Amygdala (tissue), 56 donors: ENCODE data around the gene LDLRAD4.

Experiments
- DNase-seq, 56 donors: peaks; one replicate each; lab custom pipeline; 2025; lab: John Stamatoyannopoulos, UW

The LDLRAD4 gene

DNA sequence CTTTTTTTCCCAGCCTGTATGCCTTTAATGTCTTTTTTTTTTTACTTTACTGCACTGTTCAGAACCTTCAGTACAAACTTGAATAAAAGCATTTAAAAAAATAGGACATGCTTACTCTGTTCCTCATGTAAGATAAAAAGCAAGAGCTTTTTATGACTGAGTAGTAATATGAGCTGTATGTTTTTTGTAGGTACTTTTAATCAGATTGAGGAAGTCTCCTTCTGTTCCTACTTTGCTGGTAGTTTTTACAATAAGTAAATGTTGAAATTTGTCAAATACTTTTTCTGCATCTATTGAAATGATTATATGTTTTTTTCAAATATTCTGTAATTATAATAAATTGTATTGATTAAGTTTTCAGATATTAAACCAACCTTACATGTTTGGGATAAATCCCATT is 318.0 kb downstream of the LDLRAD4 start:
- DNase-seq, result no peak

DNA sequence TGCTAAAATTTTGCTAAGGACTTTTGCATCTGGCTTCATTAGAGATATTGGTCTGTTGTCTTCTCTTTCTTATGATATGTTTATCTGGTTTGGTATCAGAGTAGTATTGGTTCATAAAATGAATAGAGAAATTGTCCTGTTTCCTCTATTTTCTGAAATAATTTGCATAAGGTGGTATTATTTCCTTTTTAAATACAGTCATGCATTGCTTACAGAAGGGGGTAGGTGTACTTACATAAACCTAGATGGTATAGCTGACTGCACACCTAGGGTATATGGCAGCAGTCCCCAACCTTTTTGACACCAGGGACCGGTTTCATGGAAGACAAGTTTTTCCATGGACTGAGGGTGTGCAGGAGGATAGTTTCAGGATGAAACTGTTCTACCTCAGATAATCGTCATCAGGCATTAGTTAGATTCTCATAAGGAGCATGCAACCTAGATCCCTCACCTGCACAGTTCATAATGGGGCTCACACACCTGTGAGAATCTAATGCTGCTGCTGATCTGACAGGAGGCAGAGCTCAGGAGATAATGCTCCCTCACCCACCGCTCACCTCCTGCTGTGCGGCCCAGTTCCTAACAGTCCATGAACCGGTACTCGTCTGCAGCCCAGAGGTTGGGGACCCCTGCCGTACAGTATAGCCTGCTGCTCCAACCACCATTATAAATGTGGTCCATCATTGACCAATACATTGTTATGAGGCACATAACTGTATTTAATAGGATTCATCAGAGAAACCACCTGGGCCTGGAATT is 318.6 kb downstream of the LDLRAD4 start:
- DNase-seq, result no peak

DNA sequence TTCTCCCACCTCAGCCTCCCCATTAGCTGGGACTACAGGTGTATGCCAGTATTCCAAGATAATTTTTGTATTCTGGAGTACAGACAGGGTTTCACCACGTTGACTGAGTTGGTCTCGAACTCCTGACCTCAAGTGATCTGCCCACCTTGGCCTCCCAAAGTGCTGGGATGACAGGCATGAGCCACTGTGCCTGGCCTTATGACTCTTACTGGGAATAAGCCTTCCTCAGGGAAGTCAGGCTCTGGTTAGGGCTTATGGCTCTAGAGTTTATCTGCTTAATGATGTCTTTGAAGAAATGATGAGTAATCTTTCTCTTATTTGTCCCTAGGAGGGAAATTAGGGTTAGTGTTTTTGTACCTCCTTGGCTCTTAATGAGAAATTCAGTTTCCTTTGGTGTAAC is 320.1 kb downstream of the LDLRAD4 start:
- no peak for DNase-seq

DNA sequence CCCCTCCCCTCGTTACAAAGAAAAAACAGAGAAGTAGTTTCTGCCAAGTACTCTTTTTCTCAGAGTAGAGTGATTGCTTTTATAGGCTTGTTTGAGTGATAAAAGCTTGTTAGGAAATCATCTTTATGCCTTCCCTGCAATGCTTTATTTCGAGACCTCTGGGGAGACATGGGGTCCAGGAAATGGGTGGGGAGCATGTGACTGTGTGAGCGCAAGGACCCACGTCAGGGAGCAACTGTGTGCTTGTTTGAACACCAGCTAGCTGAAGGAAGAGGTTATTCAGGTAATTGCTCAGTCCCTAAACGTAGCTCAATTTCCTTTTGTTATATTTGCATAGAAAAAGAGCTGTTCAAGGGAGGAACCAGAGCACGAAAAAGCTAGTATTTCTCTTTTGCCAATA is 320.5 kb downstream of the LDLRAD4 start:
- DNase-seq, result no peak

DNA sequence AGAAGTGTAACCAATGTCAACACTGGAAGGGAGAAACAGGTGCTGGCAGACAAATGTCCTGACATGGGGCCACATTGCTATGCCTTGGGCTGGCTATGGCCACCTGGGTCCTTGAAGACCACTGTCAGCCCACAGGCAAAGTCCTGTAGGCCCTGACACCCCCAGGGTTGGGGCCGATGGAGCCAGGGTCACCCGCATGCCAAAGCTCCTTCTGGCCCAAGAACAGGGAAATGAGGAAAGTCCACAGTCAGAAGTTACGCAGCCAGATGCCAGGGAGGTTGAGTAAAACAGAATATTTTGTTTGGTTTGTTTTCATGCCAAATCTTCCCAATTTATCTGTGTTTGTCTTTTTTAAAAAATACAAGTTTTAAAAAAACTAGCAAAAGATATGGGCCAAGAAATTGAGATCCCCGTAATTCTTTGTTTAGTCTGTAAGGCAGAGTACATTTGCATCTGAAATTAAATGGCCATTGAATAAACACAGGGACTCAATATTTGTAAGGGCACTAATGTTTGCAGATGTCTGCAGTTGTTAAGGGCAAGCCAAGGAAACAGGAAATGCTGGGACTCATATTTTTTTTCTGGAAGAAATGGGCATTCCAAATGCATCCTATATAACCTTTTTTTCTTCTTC is 321.4 kb downstream of the LDLRAD4 start:
- DNase-seq, result no peak

DNA sequence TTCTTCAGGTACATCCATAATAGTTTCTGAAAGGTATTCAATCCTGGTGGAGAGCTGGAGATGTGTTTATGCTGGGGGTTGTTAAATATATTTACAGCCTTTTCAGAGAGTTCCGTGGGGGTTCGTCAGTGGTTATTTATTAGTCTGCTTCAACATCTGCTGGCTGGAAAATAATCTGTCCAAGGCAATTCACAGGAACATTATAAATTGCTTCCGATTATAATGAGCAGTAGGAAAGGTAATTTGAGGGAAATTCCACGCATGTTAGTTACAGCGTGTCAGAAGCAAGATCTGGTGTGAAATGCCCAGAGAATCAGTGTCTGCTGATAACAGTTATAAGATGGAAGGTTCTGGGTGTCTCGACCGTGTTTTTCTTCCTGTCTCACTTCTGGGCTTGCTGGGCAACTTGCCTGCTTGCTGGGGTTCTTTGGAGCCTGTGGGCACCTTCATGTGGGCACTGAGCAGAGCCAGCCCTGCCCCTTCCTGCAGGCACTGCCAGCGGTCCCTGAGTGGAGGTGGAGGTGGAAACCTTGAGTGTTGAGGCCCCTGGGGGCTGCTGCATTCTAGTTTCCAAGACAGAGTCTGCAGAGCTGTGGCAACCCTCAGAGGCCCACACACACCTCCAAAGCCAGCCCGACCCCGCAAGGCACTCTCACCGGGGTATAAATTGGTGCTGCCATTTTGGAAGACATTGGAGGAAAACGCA is 322.1 kb downstream of the LDLRAD4 start:
- DNase-seq, result no peak

DNA sequence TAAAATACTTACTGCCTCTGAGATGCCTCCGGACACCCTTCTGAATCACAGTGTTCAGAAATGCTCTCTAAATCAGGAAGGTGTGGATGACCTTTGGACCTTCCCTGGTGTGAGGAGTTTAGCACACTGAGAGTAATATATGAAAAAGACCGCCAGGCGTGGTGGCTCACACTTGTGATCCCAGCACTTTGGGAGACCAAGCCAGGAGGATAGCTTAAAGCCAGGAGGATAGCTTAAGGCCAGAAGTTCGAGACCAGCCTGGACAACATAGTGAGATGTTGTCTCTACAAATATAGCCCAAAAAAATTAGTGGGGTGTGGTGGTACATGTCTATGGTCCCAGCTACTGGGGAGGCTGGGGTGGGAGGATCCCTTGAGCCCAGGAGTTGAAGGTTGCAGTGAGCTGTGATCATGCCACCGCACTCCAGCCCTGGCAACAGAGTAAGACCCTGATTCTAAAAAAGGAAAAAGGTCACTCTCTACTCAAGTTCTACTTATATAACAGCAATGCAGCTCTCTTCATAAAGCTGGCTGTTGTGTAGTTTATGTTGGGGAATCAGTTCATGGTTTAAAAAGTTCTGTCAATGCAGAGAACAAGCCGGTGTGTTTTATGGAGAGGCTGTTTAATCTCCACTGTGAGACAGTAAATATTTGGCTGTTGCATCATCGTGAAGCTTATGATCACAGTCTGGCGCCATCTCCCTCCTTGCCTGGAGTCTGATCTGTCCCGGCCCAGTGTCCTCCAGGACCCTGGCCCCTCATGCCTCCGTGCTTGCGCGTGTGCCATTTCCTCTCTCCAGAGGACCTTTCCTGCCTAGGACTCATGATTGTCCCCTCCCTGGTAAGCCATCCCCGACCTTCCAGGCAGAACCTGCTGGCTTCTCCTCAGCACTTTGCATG is 323.3 kb downstream of the LDLRAD4 start:
- DNase-seq, result no peak

DNA sequence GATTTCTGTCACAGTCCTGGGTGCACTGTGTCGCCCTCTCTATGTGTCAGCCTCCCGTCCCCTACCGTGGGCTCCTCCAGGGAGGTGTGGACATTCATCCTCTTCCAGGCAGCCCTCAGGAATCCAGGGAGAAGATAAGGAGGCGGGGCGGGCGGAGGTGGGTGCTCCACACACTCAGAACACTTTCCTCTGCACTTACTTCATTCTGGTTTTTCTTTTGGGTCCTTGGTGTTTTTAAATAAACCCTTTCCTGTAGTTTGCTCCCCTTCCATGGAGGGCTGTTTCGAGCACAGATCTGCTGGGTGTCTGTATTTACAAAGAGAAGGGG is 323.9 kb downstream of the LDLRAD4 start:
- DNase-seq, result no peak

DNA sequence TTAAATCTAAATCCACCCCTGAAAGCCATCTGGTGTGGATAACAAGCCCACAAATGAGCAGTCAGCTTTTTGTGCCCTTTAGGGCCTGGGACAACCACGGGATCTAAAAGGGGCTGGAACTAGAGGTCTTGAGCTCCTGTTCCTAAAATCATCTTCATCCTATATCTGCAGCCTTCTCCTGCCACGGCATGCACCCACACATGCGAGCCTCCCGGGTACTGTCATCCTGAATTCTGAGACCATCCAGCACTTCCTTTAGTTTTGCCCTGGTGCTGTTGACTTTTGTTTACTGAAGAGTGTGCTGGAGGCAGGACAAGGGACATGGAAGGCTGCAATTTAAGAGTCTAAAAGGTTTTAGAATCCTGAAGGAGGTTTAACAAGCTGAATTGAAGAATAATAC is 324.6 kb downstream of the LDLRAD4 start:
- DNase-seq, result no peak

DNA sequence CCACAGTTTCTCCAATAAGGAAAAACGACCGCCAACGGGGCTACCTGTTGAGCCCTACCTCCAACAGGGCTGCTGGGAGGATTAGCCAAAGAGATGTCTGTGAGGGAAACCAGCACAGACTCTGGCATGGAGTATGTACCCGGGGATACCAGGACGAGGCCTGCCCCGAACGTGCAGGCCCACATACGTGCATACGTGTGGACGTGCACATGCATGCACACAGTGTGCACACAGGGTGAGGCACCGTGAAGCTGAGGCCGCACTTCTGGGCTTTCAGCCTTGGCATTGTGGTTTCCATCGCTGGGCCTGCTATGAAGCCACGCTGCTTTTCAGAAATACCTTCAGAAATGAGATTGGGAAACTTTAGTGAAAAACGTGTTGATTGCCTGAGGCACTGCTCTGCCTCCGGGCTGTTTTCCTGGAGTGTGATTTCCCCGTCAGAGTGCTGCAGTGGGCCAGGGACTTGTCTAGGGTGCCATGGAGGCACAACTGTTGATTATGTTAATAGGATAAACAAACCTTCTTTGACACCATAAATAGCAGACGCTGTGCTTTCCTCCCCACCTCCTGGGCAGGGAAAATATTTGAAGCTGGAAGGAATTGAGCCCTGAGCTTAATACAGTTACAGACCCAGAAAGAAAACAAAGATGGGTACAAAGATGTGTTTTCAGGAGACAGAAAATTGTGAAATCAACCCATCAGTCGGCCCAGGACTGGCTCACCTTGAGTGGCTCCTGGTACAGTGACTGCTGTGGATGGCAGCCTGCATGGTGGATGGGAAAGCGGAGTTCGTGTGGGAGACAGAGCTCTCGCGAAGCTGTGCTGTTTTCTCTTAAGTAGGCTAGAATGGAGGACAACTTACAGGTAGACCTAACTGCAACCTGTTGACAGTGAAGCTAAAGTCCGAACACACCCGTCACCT is 325.5 kb downstream of the LDLRAD4 start:
- DNase-seq, result no peak

DNA sequence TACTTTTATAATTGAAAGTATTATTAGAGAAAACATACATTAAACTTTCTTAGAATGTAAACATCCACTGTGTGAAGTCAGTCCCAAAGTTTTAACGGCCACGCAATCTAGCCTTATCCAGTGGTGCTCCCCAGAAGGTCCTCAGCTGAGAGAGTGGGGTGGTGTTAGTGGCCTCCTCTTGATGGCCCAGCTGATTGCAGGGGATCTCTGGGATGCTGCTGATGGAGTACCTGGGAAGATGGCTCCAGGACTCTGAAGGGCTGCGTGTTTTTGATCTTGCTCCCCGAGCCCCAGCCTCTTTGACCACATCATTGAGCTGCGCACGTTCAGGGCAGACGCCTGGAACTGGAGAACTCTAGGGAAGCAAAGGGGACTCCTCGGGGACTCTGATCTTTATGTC is 326.4 kb downstream of the LDLRAD4 start:
- DNase-seq, result no peak

DNA sequence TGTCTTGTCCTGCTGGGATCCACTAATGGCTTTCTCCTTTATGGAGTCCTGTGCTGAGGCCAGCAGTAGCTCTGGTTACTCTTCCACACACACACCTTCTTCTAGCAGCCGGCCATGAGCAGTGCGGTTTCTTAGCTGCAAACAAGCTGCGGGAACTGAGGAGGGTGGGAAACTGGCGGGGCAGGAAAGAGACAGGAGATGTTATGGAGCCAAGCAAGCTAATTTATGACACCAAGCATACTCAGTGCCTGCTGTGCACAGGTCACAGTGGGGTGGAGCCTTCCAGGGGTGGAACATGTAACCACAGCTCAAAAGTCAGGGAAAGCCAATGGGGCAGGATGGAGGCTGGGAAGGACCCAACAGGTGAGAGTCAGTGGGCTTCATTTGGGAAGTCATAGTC is 327.0 kb downstream of the LDLRAD4 start:
- DNase-seq, result no peak

DNA sequence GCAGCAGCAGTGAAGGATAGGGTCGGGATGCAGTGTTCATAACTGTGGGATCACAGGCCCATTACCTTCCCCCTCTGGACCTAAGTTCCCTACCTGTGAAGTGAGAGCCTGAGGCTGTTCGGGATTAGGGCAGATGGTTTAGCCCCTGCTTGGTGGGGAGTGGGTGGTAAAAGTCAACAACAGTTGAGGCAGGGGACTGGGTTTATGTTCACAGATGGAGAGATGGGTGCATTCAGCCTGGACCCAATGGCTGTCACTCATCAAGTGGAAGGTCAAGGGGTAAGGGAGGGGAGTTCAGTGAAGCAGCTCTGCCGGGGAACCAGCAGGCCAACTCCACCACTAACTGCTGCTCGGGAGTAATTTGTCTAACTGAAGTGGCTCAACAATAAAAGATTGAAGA is 327.4 kb downstream of the LDLRAD4 start:
- no peak for DNase-seq

DNA sequence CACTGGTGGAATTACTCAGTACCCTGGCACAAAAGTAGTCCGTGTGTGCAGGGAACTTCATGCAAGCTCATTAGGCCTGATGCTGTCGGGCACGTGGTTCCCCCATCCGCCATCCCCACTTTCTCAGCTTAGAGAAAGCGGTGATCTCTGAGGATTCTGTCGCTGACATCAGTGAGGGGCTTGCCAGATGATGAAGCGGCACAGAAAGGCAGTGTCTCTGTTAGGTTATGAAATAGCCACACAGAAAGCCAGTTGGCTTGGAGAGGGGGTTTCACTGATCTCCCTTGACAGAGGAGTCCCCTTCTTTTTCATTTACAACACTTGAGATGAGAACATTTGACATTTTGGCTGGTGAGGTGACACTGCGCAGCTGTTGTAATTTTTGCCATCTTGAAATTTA is 328.1 kb downstream of the LDLRAD4 start:
- peak in 1 of 56 donors; percentile 28 for DNase-seq

DNA sequence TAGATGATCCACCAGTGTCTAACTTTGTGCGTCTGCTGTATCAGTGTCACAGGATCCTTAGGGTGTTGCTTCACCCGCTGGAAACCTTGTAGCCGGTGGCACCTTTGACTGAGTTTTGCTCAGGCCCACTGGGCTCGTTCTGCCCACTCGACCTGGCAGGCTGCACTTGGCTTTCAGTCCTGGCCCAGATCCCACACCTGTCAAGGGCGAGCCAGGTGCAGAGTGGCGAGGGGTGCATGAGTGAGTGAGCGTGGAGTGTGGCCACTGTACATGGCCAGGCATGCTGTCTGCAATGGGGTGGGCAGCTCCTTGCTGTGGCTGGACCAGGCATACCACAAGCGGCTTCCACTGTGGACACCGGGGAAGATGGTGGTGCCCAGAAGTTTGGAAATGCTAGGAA is 328.8 kb downstream of the LDLRAD4 start:
- no peak for DNase-seq

DNA sequence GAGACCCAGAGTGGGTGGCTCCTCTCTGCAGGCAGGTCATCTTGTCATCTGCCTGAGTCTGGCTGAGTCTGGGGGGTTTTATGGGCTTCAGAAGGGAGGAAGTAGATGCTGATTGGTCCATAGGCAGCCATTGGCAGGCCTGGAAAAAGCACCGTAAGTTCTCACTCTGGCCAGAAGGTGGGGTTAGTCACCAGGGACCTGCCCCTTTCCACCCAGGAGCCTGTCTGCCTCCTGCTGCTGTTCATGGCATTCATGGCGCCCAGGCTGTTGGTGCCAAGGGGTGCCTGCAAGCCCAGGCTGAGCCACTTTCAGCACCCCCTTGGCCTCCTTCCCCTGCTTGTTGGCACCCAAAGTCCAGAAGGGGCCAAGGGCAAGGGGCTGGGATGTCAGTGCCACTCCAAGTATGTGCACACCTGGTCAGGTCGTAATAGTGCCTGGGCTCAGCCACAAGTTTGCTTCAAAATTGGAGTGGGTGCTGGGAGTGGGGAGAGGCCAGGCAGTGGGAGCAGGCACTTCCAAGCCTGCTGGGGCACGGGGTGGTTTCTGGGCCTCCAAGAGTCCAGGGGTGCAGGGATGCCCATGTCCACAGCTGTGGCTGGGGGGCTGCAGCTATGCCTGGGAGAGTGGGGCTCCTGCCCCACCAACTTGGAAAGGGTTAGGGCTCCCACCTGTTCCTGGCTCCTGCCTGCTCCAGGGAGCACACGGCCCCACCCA is 329.7 kb downstream of the LDLRAD4 start:
- DNase-seq, result no peak

DNA sequence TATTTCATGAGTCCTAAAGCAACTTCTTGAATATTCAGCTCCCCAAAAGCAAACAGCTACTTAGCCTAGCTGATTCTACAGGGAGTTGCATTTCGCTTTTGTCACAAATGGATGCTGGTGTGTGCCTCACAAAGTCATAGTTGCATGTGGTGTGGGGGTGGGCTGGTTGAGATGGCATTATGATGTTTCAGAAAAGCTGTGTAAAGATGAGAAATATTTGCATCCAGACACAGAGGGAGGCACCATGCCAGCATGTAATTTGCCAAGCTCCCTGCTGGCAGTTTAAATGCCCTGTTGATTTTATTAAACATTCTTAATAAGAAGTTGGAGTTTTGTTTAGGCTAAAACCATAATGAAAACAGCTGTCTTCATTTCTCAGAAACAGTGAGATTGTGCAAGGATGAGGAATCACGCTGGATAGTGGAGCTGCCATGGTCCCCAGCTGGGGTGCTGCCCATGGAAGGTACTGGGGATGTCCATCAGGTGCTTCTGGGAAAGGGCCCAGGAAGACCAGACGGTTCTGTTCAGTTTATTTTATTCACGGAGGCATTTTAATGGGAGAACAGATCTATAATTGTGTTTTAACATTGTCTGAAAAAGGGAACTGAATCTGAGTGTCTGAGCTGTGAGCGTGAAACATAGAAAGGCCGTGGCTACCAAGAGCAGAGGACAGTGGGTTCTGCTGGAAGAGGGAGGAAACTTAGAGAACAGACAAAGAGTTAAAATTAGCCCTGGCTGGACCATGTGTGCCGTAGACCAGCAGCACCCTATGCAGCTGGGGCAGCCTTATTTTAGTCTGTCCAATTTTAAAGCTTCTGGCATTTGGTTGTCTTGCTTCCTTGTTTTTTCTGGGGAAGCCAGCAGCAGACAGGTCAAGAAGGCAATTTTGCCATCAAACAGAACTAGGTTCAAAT is 330.7 kb downstream of the LDLRAD4 start:
- DNase-seq, result peak in 12 of 56 donors; percentile 17 to 67 (median 32)

DNA sequence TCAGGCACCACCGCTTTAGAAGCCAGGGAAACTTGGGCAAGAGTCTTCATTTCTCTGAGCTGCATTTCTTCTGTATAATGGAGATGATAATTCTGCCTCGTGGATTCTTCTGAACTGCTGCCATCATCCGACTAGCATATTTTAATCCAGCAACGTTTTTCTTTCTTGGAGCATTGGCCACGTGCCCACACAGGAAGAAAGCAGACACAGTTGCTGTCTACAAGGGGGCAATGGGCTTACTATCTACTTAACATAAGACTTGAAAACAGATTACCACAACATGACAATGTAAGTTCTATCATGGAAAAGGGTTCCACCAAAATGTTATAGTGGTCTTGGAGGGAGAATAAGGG is 331.3 kb downstream of the LDLRAD4 start:
- peak in 1 of 56 donors; percentile 25 for DNase-seq
